ENCODE data around the gene MT1HL1.
"Not testable (repeated sequence)": the region's sequence is repeated elsewhere in the genome, so short reads cannot be mapped to it uniquely, and the experiment has no call there.

- not testable (repeated sequence) for TF ChIP-seq ZNF274 (IDR thresholded peaks at IDR 0.05; ENCODE audit: low read depth, low read length); YY1 (IDR thresholded peaks at IDR 0.05; ENCODE audit: insufficient read depth, insufficient read length)
Observed at GRCh38 chr1:236974025-236974424, 30.2 kb downstream of the MT1HL1 start.

All from NT2/D1 (cell line).